ENCODE results near the gene BABAM1.

BABAM1 gene

GRCh38 chr19:17327068-17327653 lies 59.9 kb downstream of the BABAM1 start:
- no peak overlapping the region for H3K4me3 ChIP-seq (ENCODE audit: low read depth, low read length)
- H3K9me3 ChIP-seq (ENCODE audit: control insufficient read depth, low read length): no peaks in the 10 kb centered on the region
- no peak overlapping the region for H2AFZ ChIP-seq
- no peaks in the 10 kb centered on the region for H3K4me1 ChIP-seq
- H3K36me3 ChIP-seq (ENCODE audit: control insufficient read depth, insufficient read depth, low read length): no peaks in the 10 kb centered on the region
- H3K4me2 ChIP-seq (ENCODE audit: low read length): no peak overlapping the region
- H3K79me2 ChIP-seq: no peaks in the 10 kb centered on the region
- no peaks in the 10 kb centered on the region for H3K27me3 ChIP-seq (ENCODE audit: control insufficient read depth, insufficient read depth, low read length)
- H3K27ac ChIP-seq: no peak overlapping the region
- no peak for TF ChIP-seq CTCF (IDR thresholded peaks at IDR 0.05)
- no peak overlapping the region for H3K9ac ChIP-seq

GRCh38 chr19:17327654-17328516 lies 60.6 kb downstream of the BABAM1 start:
- no peak overlapping the region for H2AFZ ChIP-seq
- no peak overlapping the region for H3K9ac ChIP-seq
- no peak overlapping the region for H3K4me2 ChIP-seq (ENCODE audit: low read length)
- no peaks in the 10 kb centered on the region for H3K79me2 ChIP-seq
- no peaks in the 10 kb centered on the region for H3K36me3 ChIP-seq (ENCODE audit: control insufficient read depth, insufficient read depth, low read length)
- no peak for TF ChIP-seq CTCF (IDR thresholded peaks at IDR 0.05)
- no peaks in the 10 kb centered on the region for H3K9me3 ChIP-seq (ENCODE audit: control insufficient read depth, low read length)
- no peak overlapping the region for H3K4me3 ChIP-seq (ENCODE audit: low read depth, low read length)
- H3K27me3 ChIP-seq (ENCODE audit: control insufficient read depth, insufficient read depth, low read length): no peaks in the 10 kb centered on the region
- H3K27ac ChIP-seq: no peak overlapping the region
- no peaks in the 10 kb centered on the region for H3K4me1 ChIP-seq
